ENCODE measurements around the gene EFCAB11.
"Not testable (repeated sequence)": the region's sequence is repeated elsewhere in the genome, so short reads cannot be mapped to it uniquely, and the experiment has no call there.

The EFCAB11 gene

DNA sequence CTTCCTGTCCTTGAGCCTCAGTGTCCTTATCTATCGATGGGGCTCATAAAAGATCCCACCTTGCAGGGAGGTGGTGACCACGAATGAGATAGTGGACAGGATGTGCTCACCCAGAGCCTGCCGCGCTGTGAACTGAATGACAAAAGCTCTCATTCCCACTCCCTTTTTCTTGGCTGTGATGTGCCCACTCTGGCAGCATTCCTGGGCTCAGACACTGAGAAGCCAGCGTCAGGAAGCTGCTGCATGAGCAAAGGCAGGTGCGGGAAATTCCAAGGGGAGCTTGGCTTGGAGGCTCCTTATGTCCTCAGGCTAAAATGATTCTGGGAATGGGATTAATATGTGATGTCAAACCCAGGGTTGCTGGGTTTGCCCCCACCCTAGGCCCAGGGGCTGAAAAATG is 61.6 kb downstream of the EFCAB11 start:
- H3K4me1 ChIP-seq (ENCODE audit: insufficient read depth, low read length): no peaks in the 10 kb centered on the region
- WGBS: 89% methylated on average over 6 of the region's 6 CpGs
- no peaks in the 10 kb centered on the region for H3K27me3 ChIP-seq (ENCODE audit: insufficient read depth, low read length)
- H3K9me3 ChIP-seq (ENCODE audit: insufficient read depth, low read depth, low read length): no peaks in the 10 kb centered on the region
- no peak overlapping the region for H3K9ac ChIP-seq (ENCODE audit: low read depth, low read length)
- no peak overlapping the region for H3K4me3 ChIP-seq (ENCODE audit: low read length)
- H3K27ac ChIP-seq (ENCODE audit: low read depth, low read length): no peak overlapping the region
- no peaks in the 10 kb centered on the region for H3K36me3 ChIP-seq (ENCODE audit: insufficient read depth, low read length)

DNA sequence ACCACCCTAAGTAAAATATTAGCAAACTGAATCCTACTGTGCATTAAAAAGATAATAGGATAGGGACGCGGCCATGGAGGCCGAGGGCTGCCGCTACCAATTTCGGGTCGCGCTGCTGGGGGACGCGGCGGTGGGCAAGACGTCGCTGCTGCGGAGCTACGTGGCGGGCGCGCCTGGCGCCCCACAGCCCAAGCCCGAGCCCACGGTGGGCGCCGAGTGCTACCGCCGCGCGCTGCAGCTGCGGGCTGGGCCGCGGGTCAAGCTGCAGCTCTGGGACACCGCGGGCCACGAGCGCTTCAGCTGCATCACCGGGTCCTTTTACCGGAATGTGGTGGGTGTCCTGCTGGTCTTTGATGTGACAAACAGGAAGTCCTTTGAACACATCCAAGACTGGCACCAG is 62.8 kb downstream of the EFCAB11 start:
- not testable (repeated sequence) for H3K27ac ChIP-seq (ENCODE audit: low read depth, low read length); H3K36me3 ChIP-seq (ENCODE audit: insufficient read depth, low read length); H3K9ac ChIP-seq (ENCODE audit: low read depth, low read length); H3K9me3 ChIP-seq (ENCODE audit: insufficient read depth, low read depth, low read length); H3K27me3 ChIP-seq (ENCODE audit: insufficient read depth, low read length); H3K4me1 ChIP-seq (ENCODE audit: insufficient read depth, low read length); H3K4me3 ChIP-seq (ENCODE audit: low read length)
- 97% methylated on average over 34 of the region's 35 CpGs for WGBS

DNA sequence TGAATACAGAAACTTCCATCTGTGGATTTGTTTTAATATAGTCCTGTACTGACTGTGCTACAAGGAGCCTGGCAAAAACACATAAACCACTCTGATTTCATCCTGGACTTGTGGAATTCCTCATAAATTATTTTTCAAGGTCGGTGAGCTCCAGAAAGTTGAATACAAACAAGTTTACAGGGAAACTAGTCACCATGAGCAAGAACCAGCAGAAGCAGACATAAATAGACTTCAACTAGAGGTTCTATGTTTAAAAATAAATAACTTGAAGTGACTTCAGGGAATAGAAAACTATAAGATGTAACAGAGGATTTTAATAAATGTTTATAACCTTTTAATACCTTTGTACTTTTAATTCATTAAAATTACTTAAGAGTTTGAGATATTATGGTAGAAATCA is 63.5 kb downstream of the EFCAB11 start:
- H3K27ac ChIP-seq (ENCODE audit: low read depth, low read length): no peak overlapping the region
- 94% methylated on average over 1 of the region's 1 CpG for WGBS

DNA sequence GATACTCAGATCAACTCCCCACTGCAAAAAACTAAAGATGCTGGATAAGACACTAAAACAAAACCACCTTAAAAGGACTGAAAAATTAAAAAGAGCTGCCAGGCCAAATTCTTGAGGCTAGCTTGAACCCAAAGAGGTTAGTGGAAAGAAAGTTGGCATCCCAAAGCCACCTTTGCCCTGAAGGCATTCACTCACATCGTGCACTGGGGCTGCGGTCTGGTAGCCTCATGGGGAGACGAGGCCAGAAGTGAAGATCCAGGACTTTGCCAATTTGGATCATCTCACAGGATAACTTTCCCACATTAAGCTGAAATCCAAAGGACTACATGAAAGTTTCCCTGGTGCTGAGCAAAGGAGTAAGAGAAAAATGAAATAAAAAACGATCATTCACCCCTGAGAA is 63.9 kb downstream of the EFCAB11 start:
- no peak overlapping the region for H3K9ac ChIP-seq (ENCODE audit: low read depth, low read length)
- 92% methylated on average over 4 of the region's 4 CpGs for WGBS
- H3K9me3 ChIP-seq (ENCODE audit: insufficient read depth, low read depth, low read length): no peaks in the 10 kb centered on the region
- no peak overlapping the region for H3K4me3 ChIP-seq (ENCODE audit: low read length)
- H3K4me1 ChIP-seq (ENCODE audit: insufficient read depth, low read length): no peaks in the 10 kb centered on the region
- H3K27me3 ChIP-seq (ENCODE audit: insufficient read depth, low read length): no peaks in the 10 kb centered on the region
- H3K36me3 ChIP-seq (ENCODE audit: insufficient read depth, low read length): no peaks in the 10 kb centered on the region
- H3K27ac ChIP-seq (ENCODE audit: low read depth, low read length): no peak overlapping the region

More for the DNA sequence above, 63.5 kb downstream of the EFCAB11 start:
- Histone ChIP-seq H3K9ac (ENCODE audit: low read depth, low read length) (no peak overlapping the region), H3K9me3 (ENCODE audit: insufficient read depth, low read depth, low read length) (no peaks in the 10 kb centered on the region), H3K4me3 (ENCODE audit: low read length) (no peak overlapping the region), H3K36me3 (ENCODE audit: insufficient read depth, low read length) (no peaks in the 10 kb centered on the region), H3K27me3 (ENCODE audit: insufficient read depth, low read length) (no peaks in the 10 kb centered on the region), H3K4me1 (ENCODE audit: insufficient read depth, low read length) (no peaks in the 10 kb centered on the region)

DNA sequence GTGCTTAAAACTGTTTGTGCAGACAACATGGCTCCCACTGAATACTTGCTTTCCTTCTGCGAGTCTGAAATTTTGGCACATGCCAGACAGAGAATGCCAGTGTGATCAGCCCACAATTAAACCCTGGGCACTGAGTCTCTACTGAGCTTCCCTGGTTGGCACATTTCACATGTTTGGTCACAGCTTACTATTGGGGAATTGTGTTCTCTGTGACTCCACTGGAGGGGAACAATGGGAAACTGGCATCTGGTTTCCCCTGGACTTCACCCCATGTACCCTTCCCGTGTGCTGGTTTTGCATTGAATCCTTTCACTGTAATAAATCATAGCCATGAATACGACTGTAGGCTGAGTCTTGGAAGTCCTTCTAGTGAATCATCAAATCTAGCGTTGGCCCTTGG is 64.9 kb downstream of the EFCAB11 start:
- H3K4me1 ChIP-seq (ENCODE audit: insufficient read depth, low read length): no peaks in the 10 kb centered on the region
- H3K27ac ChIP-seq (ENCODE audit: low read depth, low read length): no peak overlapping the region
- H3K9ac ChIP-seq (ENCODE audit: low read depth, low read length): no peak overlapping the region
- H3K36me3 ChIP-seq (ENCODE audit: insufficient read depth, low read length): no peaks in the 10 kb centered on the region
- WGBS: 95% methylated on average over 4 of the region's 4 CpGs
- H3K4me3 ChIP-seq (ENCODE audit: low read length): no peak overlapping the region
- no peaks in the 10 kb centered on the region for H3K9me3 ChIP-seq (ENCODE audit: insufficient read depth, low read depth, low read length)
- no peaks in the 10 kb centered on the region for H3K27me3 ChIP-seq (ENCODE audit: insufficient read depth, low read length)

DNA sequence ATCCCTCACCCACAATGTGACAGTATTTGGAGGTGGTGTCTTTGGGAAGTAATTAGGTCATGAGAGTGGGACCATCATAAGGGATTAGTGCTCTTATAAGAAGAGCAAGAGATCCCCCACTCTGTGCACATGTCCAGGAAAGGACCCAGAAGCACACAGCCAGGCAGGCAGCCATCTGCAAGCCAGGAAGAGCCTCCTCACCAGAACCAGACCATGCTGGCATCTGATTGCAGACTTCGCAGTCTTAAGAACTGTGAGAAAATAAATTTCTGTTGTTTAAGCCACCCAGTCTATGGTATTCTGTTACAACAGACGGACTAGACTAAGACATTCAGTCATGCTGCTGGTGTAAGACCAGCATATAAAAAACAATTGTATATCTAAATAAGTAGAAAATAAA is 69.8 kb downstream of the EFCAB11 start:
- no peaks in the 10 kb centered on the region for H3K27me3 ChIP-seq (ENCODE audit: insufficient read depth, low read length)
- no peaks in the 10 kb centered on the region for H3K9me3 ChIP-seq (ENCODE audit: insufficient read depth, low read depth, low read length)
- no peak overlapping the region for H3K4me3 ChIP-seq (ENCODE audit: low read length)
- WGBS: 100% methylated on average over 2 of the region's 2 CpGs
- no peak overlapping the region for H3K9ac ChIP-seq (ENCODE audit: low read depth, low read length)
- no peaks in the 10 kb centered on the region for H3K4me1 ChIP-seq (ENCODE audit: insufficient read depth, low read length)
- no peaks in the 10 kb centered on the region for H3K36me3 ChIP-seq (ENCODE audit: insufficient read depth, low read length)
- H3K27ac ChIP-seq (ENCODE audit: low read depth, low read length): no peak overlapping the region

DNA sequence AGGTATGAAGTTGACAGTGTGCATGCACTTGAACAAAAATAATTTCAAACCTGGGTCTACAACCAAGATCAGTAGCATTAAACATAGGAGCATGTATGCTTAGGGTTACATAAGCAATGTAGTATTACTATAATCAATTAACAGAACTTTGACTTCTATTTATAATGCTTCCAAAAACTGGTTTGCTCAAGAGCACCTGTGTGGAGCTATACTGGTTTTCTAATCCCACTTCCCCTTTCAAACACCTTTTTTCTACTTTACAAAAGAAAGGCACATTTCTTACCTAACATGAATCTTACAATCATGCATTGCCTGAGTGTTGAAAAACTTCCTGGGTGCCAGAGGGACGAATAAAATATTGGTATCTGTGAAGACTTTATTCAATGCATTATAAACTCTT is 72.7 kb downstream of the EFCAB11 start:
- Histone ChIP-seq H3K4me3 (ENCODE audit: low read length) (no peak overlapping the region), H3K9ac (ENCODE audit: low read depth, low read length) (no peak overlapping the region), H3K27me3 (ENCODE audit: insufficient read depth, low read length) (no peaks in the 10 kb centered on the region), H3K36me3 (ENCODE audit: insufficient read depth, low read length) (no peaks in the 10 kb centered on the region), H3K4me1 (ENCODE audit: insufficient read depth, low read length) (no peaks in the 10 kb centered on the region), H3K27ac (ENCODE audit: low read depth, low read length) (no peak overlapping the region), H3K9me3 (ENCODE audit: insufficient read depth, low read depth, low read length) (no peaks in the 10 kb centered on the region)
- WGBS: 100% methylated on average over 1 of the region's 1 CpG

DNA sequence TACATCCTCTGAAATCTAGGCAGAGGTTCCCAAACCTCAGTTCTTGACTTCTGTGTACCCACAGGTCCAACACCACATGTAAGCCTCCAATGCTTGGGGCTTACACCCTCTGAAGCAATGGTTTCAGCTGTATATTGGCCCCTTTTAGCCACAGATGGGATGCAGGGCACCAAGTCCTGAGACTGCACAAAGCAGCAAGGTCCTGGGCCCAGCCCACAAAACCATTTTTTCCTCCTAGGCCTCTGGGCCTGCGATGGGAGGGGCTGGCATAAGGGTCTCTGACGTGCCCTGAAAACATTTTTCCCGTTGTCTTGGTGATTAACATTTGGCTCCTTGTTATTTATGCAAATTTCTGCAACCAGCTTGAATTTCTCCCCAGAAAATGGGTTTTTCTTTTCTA is 80.4 kb downstream of the EFCAB11 start:
- H3K36me3 ChIP-seq (ENCODE audit: insufficient read depth, low read length): not testable (repeated sequence)

DNA sequence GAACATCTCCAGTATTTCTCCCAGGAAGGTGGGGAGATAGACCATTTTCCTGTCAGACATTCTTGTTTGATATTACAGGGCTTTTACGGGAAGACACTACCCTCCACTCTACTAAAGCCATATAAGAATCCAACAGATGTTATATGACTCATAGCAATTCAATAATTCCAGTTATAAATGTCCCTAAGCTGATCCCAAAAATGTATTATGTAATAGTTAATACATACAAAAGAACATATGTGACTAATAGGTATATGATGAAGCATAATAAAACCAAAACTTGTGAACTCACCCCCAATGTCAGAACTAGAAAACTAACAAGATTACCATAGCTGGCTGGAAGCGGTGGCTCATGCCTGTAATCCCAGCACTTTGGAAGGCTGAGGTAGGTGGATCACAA is 84.2 kb downstream of the EFCAB11 start:
- Histone ChIP-seq H3K9me3 (ENCODE audit: insufficient read depth, low read depth, low read length) (peaks cover 26% of the 10 kb centered on the region), H3K4me1 (ENCODE audit: insufficient read depth, low read length) (no peaks in the 10 kb centered on the region), H3K9ac (ENCODE audit: low read depth, low read length) (no peak overlapping the region), H3K4me3 (ENCODE audit: low read length) (no peak overlapping the region), H3K27ac (ENCODE audit: low read depth, low read length) (no peak overlapping the region), H3K27me3 (ENCODE audit: insufficient read depth, low read length) (no peaks in the 10 kb centered on the region), H3K36me3 (ENCODE audit: insufficient read depth, low read length) (no peaks in the 10 kb centered on the region)
- 70% methylated on average over 2 of the region's 2 CpGs for WGBS

More for the DNA sequence above, 80.4 kb downstream of the EFCAB11 start:
- not testable (repeated sequence) for H3K27me3 ChIP-seq (ENCODE audit: insufficient read depth, low read length); H3K27ac ChIP-seq (ENCODE audit: low read depth, low read length); H3K4me3 ChIP-seq (ENCODE audit: low read length); H3K9ac ChIP-seq (ENCODE audit: low read depth, low read length); H3K4me1 ChIP-seq (ENCODE audit: insufficient read depth, low read length)
- peaks cover 25% of the 10 kb centered on the region for H3K9me3 ChIP-seq (ENCODE audit: insufficient read depth, low read depth, low read length)
- WGBS: 87% methylated on average over 3 of the region's 3 CpGs

DNA sequence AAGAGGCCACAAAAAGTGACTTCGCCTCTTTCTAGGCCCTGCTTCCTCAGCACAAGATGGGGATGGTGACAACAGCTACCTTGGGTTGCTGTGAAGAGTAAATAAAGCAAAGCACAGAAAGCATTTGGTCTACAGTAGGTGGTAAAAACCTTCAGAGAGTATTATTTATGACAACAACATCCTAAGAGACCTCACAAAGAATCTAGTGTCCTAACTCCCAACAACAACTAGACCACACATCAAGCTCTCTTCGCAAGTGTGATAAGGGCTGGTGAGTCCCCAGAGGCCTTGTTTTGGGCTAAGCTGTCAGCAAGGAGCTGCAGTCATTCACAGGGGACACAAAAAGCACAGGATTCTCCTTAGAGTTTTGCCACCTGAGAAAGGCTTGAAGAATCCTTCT is 84.9 kb downstream of the EFCAB11 start:
- Histone ChIP-seq H3K9me3 (ENCODE audit: insufficient read depth, low read depth, low read length) (peaks cover 21% of the 10 kb centered on the region), H3K9ac (ENCODE audit: low read depth, low read length) (no peak overlapping the region), H3K4me1 (ENCODE audit: insufficient read depth, low read length) (no peaks in the 10 kb centered on the region), H3K36me3 (ENCODE audit: insufficient read depth, low read length) (no peaks in the 10 kb centered on the region), H3K27ac (ENCODE audit: low read depth, low read length) (no peak overlapping the region), H3K4me3 (ENCODE audit: low read length) (no peak overlapping the region), H3K27me3 (ENCODE audit: insufficient read depth, low read length) (no peaks in the 10 kb centered on the region)
- 93% methylated on average over 2 of the region's 2 CpGs for WGBS

DNA sequence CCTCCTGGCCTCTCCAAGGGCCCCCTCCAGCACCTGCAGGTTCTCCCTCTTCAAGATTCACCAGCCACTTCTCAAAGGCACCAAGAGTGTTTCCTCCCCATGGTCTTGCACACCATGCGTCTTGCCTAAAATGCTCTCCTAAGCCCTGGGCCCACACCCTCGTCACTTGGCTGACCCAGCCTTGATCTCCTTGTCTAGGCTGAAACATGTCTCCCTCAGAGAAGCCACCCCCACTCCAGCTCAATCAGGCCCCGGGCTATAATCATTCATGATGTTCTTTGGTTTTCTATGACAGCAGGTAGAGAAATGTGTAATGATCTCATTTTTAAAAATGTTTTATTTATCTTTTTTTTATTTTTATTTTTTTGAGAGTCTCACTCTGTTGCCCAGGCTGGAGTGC is 88.1 kb downstream of the EFCAB11 start:
- H3K9ac ChIP-seq (ENCODE audit: low read depth, low read length): no peak overlapping the region
- no peaks in the 10 kb centered on the region for H3K27me3 ChIP-seq (ENCODE audit: insufficient read depth, low read length)
- H3K4me3 ChIP-seq (ENCODE audit: low read length): no peak overlapping the region
- peaks cover 4% of the 10 kb centered on the region; the same call in 1 of the 2 replicates for H3K9me3 ChIP-seq (ENCODE audit: insufficient read depth, low read depth, low read length)
- H3K4me1 ChIP-seq (ENCODE audit: insufficient read depth, low read length): no peaks in the 10 kb centered on the region
- WGBS: 97% methylated on average over 2 of the region's 3 CpGs
- H3K27ac ChIP-seq (ENCODE audit: low read depth, low read length): no peak overlapping the region
- no peaks in the 10 kb centered on the region for H3K36me3 ChIP-seq (ENCODE audit: insufficient read depth, low read length)

DNA sequence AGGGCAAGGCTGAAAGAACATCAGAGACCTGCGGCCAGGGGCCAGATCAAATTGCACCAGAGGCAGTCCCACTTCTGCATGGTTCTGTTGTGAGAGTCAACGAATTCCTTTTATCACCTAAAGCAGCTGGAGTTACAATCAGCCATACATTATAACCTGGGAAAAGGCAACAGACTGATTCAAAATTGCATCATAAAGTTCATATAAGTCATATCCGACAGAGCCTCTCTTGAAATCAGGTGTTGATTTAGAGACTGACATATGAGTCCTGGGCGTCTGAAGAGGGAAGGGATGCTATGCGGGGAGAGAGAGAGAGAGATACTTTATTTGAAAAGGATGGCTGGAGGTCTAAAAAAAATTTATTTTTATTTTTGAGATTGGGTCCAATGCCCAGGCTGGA is 89.4 kb downstream of the EFCAB11 start:
- Histone ChIP-seq H3K9ac (ENCODE audit: low read depth, low read length) (no peak overlapping the region), H3K4me1 (ENCODE audit: insufficient read depth, low read length) (no peaks in the 10 kb centered on the region), H3K9me3 (ENCODE audit: insufficient read depth, low read depth, low read length) (peaks cover 4% of the 10 kb centered on the region; the same call in 1 of the 2 replicates), H3K4me3 (ENCODE audit: low read length) (no peak overlapping the region), H3K27me3 (ENCODE audit: insufficient read depth, low read length) (no peaks in the 10 kb centered on the region), H3K36me3 (ENCODE audit: insufficient read depth, low read length) (no peaks in the 10 kb centered on the region), H3K27ac (ENCODE audit: low read depth, low read length) (no peak overlapping the region)
- WGBS: 92% methylated on average over 5 of the region's 5 CpGs
